Activated effector memory CD4-positive, alpha-beta T cell treated with Interleukin-2 at 50 U/mL for 16 hours (primary cell): Measurements from ENCODE around the gene COL4A1.
"Not testable (repeated sequence)": the region's sequence is repeated elsewhere in the genome, so short reads cannot be mapped to it uniquely, and the experiment has no call there.

Experiments used
- DNase-seq: peaks from one replicate; pipeline ENCODE4 v3.0.0-alpha.2; 2020

Gene COL4A1

GRCh38 chr13:110126391-110126961 lies 180.5 kb downstream of the COL4A1 start:
- DNase-seq: no peak

- DNase-seq: no peak
These were observed 181.2 kb downstream of the COL4A1 start for GRCh38 chr13:110125613-110126272.

- DNase-seq: no peak
These were observed 181.8 kb downstream of the COL4A1 start for GRCh38 chr13:110125157-110125556.

- DNase-seq: no peak
These were observed 182.6 kb downstream of the COL4A1 start for GRCh38 chr13:110124201-110124940.

- DNase-seq: no peak
These were observed 183.7 kb downstream of the COL4A1 start for GRCh38 chr13:110123041-110123809.

- DNase-seq: no peak
These were observed 185.4 kb downstream of the COL4A1 start for GRCh38 chr13:110121422-110122083.

GRCh38 chr13:110119935-110120905 lies 186.7 kb downstream of the COL4A1 start:
- no peak for DNase-seq

GRCh38 chr13:110118106-110118505 lies 188.9 kb downstream of the COL4A1 start:
- DNase-seq: no peak

- no peak for DNase-seq
These were observed 190.9 kb downstream of the COL4A1 start for GRCh38 chr13:110116072-110116487.

- no peak for DNase-seq
These were observed 191.4 kb downstream of the COL4A1 start for GRCh38 chr13:110115591-110115990.

GRCh38 chr13:110114316-110114715 lies 192.6 kb downstream of the COL4A1 start:
- DNase-seq: no peak

- DNase-seq: no peak
These were observed 193.6 kb downstream of the COL4A1 start for GRCh38 chr13:110113284-110113764.

- not testable (repeated sequence) for DNase-seq
These were observed 194.6 kb downstream of the COL4A1 start for GRCh38 chr13:110112379-110112778.

GRCh38 chr13:110110783-110111182 lies 196.2 kb downstream of the COL4A1 start:
- DNase-seq: no peak

- DNase-seq: no peak
These were observed 197.0 kb downstream of the COL4A1 start for GRCh38 chr13:110109910-110110309.

GRCh38 chr13:110109140-110109783 lies 197.7 kb downstream of the COL4A1 start:
- DNase-seq: no peak

GRCh38 chr13:110108348-110109139 lies 198.4 kb downstream of the COL4A1 start:
- DNase-seq: no peak

GRCh38 chr13:110107568-110108347 lies 199.2 kb downstream of the COL4A1 start:
- no peak for DNase-seq

- no peak for DNase-seq
These were observed 200.2 kb downstream of the COL4A1 start for GRCh38 chr13:110106726-110107125.
